SU-DHL-6 (cell line): ENCODE data around the gene PPM1B.
A peak's percentile ranks its signal among the peaks of the same experiment; 100 is the strongest.
"Not testable (repeated sequence)": the region's sequence is repeated elsewhere in the genome, so short reads cannot be mapped to it uniquely, and the experiment has no call there.

Experiments used
- H2AFZ ChIP-seq: fragments of 200-600 bp; sonication (generic); 2 replicates; pipeline ENCODE4 v1.6.1; 2014; ENCODE audit warnings: low read depth, mild to moderate bottlenecking, moderate library complexity, mixed read lengths, antibody characterized with exemption, low read length; ENCODE audit not compliant: severe bottlenecking
- H3F3A ChIP-seq: fragments of 200-600 bp; shearing (Covaris generic); 2 replicates; pipeline ENCODE4 v1.6.0; 2016; ENCODE audit warnings: antibody characterized with exemption, mild to moderate bottlenecking; ENCODE audit not compliant: insufficient read depth
- H3K27ac ChIP-seq: fragments of 200-600 bp; sonication (generic); 2 replicates; pipeline ENCODE4 v1.5.1; 2016; ENCODE audit warnings: low read depth, mild to moderate bottlenecking, low read length, moderate library complexity, mixed read lengths
- H3K27me3 ChIP-seq: fragments of 200-600 bp; sonication (generic), shearing (Covaris generic); 2 replicates; pipeline ENCODE4 v1.6.0; 2014; ENCODE audit warnings: mild to moderate bottlenecking, low read length
- H3K36me3 ChIP-seq: fragments of 200-600 bp; sonication (generic); 2 replicates; pipeline ENCODE4 v1.6.1; 2014; ENCODE audit warnings: mild to moderate bottlenecking, low read length, mixed read lengths
- H3K4me2 ChIP-seq: fragments of 300-600, 200-600 bp; shearing (Covaris generic), sonication (generic); 2 replicates; pipeline ENCODE4 v1.6.0; 2014; ENCODE audit warnings: low read length, low read depth, mild to moderate bottlenecking; ENCODE audit not compliant: poor library complexity, severe bottlenecking
- H3K4me3 ChIP-seq: fragments of 200-600 bp; sonication (generic); 2 replicates; pipeline ENCODE4 v1.5.1; 2014; ENCODE audit warnings: antibody characterized with exemption, low read length, mild to moderate bottlenecking, mixed read lengths; ENCODE audit not compliant: insufficient read depth, poor library complexity, severe bottlenecking
- H3K79me2 ChIP-seq: fragments of 200-600 bp; sonication (generic); 2 replicates; pipeline ENCODE4 v1.6.1; 2014; ENCODE audit warnings: mild to moderate bottlenecking, low read length, moderate library complexity; ENCODE audit not compliant: insufficient read depth
- H3K9ac ChIP-seq: fragments of 200-600 bp; sonication (generic); 2 replicates; pipeline ENCODE4 v1.7.0; 2014; ENCODE audit warnings: mild to moderate bottlenecking, low read length
- H3K9me2 ChIP-seq: fragments of 200-600 bp; sonication (generic); replicated peaks from 2 replicates; pipeline ENCODE4 v1.6.1; 2014; ENCODE audit warnings: low read length; ENCODE audit not compliant: insufficient read depth
- H3K9me3 ChIP-seq: fragments of 200-600 bp; sonication (generic); 2 replicates; pipeline ENCODE4 v1.6.1; 2014; ENCODE audit warnings: low read length, mixed read lengths; ENCODE audit not compliant: insufficient read depth
- H4K20me1 ChIP-seq: fragments of 200-600 bp; sonication (generic); 2 replicates; pipeline ENCODE4 v1.6.1; 2014; ENCODE audit warnings: low read depth, mild to moderate bottlenecking, antibody characterized with exemption, low read length, moderate library complexity, mixed read lengths
- EZH2phosphoT487 ChIP-seq: fragments of 200-600 bp; sonication (generic), shearing (Covaris generic); conservative IDR thresholded peaks from 2 replicates; pipeline ENCODE4 v1.6.1; 2018; ENCODE audit warnings: mild to moderate bottlenecking, antibody characterized with exemption, low read length, moderate library complexity, mixed read lengths
- TF ChIP-seq, protein P1 (sequence below): fragments of 200-600 bp; sonication (generic); IDR thresholded peaks from one replicate; pipeline ENCODE4 v1.5.1; 2017; ENCODE audit warnings: antibody characterized with exemption, mild to moderate bottlenecking, low read length, moderate library complexity; ENCODE audit not compliant: insufficient read depth, poor library complexity, severe bottlenecking

Gene PPM1B

DNA sequence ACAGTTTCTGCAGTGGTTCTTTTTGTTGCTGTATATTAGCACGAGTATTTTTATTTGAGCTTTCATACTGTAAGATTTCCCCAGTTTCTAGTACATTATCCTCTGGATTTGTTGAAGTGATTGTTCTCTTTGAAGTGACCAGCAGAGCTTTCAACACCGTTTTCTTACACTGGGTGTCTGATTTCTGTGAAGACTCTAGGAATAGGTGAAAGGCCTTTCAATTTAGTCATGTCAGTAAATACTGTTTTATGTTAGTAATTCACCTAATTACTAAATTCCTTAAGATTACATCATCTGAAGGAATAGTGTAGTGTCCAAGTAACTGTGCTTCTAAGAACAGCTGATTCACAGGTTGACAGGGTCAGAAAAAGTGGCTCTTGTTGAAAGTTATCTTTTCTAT, 2.3 kb downstream of the PPM1B start:
- H3K9ac ChIP-seq, result peak overlapping the region; percentile 95
- H4K20me1 ChIP-seq, result peaks cover 23% of the 10 kb centered on the region; the same call in 1 of the 2 replicates
- no peak for TF ChIP-seq EZH2phosphoT487
- TF ChIP-seq, protein P1, sequence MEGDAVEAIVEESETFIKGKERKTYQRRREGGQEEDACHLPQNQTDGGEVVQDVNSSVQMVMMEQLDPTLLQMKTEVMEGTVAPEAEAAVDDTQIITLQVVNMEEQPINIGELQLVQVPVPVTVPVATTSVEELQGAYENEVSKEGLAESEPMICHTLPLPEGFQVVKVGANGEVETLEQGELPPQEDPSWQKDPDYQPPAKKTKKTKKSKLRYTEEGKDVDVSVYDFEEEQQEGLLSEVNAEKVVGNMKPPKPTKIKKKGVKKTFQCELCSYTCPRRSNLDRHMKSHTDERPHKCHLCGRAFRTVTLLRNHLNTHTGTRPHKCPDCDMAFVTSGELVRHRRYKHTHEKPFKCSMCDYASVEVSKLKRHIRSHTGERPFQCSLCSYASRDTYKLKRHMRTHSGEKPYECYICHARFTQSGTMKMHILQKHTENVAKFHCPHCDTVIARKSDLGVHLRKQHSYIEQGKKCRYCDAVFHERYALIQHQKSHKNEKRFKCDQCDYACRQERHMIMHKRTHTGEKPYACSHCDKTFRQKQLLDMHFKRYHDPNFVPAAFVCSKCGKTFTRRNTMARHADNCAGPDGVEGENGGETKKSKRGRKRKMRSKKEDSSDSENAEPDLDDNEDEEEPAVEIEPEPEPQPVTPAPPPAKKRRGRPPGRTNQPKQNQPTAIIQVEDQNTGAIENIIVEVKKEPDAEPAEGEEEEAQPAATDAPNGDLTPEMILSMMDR, result no peak

DNA sequence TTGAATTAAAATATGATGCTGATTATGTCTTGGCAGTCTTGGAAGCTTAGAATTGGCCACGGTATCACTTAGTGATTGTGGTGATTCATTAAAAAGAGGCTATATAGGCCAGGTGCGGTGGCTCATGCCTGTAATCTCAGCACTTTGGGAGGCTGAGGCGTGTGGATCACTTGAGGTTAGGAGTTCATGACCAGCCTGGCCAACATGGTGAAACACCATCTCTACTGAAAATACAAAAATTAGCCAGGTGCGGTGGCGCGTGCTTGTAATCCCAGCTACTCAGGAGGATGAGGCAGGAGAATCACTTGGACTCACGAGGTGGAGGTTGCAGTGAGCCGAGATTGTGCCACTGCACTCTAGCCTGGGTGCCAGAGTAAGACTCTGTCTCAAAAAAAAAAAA, 2.8 kb downstream of the PPM1B start:
- H3K79me2 ChIP-seq, result peaks cover 77% of the 10 kb centered on the region
- not testable (repeated sequence) for H3K27me3 ChIP-seq, H3K36me3 ChIP-seq, H3K9me2 ChIP-seq, H3K27ac ChIP-seq, H3K9me3 ChIP-seq, H2AFZ ChIP-seq, H3F3A ChIP-seq
- H3K9ac ChIP-seq, result peak overlapping the region; percentile 95
- peak overlapping the region; percentile 98 for H3K4me2 ChIP-seq
- peaks cover 23% of the 10 kb centered on the region; the same call in 1 of the 2 replicates for H4K20me1 ChIP-seq
- H3K4me3 ChIP-seq, result peak overlapping the region; percentile 95

More for the DNA sequence above, 2.3 kb downstream of the PPM1B start:
- Histone ChIP-seq H3K27me3 (no peaks in the 10 kb centered on the region), H3K9me2 (no peaks in the 10 kb centered on the region), H3K9me3 (no peaks in the 10 kb centered on the region), H3K79me2 (peaks cover 72% of the 10 kb centered on the region), H3K27ac (no peak overlapping the region), H3K36me3 (no peaks in the 10 kb centered on the region), H2AFZ (no peak overlapping the region), H3K4me3 (peak overlapping the region; percentile 95), H3F3A (peaks cover 8% of the 10 kb centered on the region; the same call in 1 of the 2 replicates), H3K4me2 (peak overlapping the region; percentile 98)

DNA sequence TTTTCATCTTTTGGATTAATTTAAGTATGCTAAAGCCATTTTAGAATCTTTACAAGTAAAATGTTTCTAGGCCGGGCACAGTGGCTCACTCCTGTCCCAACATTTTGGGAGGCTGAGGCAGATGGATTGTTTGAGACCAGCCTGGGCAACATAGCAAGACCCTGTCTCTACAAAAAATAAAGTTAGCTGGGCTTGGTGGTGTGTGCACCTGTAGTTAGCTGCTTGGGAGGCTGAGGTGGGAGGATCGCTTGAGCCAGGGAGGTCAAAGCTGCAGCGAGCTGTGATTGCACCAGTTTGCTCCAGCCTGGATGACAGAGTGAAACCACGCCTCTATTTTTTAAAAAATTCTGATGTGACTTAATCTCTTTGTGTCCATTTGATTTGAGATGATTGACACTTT, 3.9 kb downstream of the PPM1B start:
- peaks cover 23% of the 10 kb centered on the region; the same call in 1 of the 2 replicates for H4K20me1 ChIP-seq
- peak overlapping the region; percentile 98 for H3K4me2 ChIP-seq

DNA sequence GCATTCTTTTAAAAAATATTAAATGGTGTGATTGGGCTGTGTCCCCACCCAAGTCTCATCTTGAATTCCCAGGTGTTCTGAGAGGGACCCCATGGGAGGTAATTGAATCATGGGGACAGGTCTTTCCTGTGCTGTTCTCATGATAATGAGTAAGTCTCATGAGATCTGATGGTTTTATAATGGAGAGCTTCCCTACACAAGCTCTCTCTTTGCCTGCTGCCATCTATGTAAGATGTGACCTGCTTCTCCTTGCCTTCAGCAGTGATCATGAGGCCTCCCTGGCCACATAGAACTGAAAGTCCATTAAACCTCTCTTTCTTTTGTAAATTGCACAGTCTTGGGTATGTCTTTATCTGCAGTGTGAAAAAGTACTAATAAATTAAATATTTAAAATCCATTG, 10.3 kb downstream of the PPM1B start:
- Histone ChIP-seq H3K4me3 (no peak overlapping the region), H3K9ac (no peak overlapping the region), H3K27me3 (no peaks in the 10 kb centered on the region), H3K9me2 (no peaks in the 10 kb centered on the region), H3K9me3 (no peaks in the 10 kb centered on the region), H3K79me2 (peaks cover 97% of the 10 kb centered on the region), H3F3A (peaks cover 5% of the 10 kb centered on the region; the same call in 1 of the 2 replicates), H2AFZ (no peak overlapping the region), H3K27ac (no peak overlapping the region), H3K36me3 (no peaks in the 10 kb centered on the region; the same call in 1 of the 2 replicates), H3K4me2 (no peak overlapping the region), H4K20me1 (no peaks in the 10 kb centered on the region)
- TF ChIP-seq, protein P1, result no peak
- no peak for TF ChIP-seq EZH2phosphoT487

More for the DNA sequence above, 3.9 kb downstream of the PPM1B start:
- H2AFZ ChIP-seq, result no peak overlapping the region
- H3K9ac ChIP-seq, result no peak overlapping the region
- H3K36me3 ChIP-seq, result no peaks in the 10 kb centered on the region; the same call in 1 of the 2 replicates
- no peak for TF ChIP-seq EZH2phosphoT487
- TF ChIP-seq, protein P1, result no peak
- H3K27ac ChIP-seq, result no peak overlapping the region
- H3K27me3 ChIP-seq, result no peaks in the 10 kb centered on the region
- no peaks in the 10 kb centered on the region for H3K9me3 ChIP-seq
- H3K79me2 ChIP-seq, result peaks cover 88% of the 10 kb centered on the region
- H3K9me2 ChIP-seq, result no peaks in the 10 kb centered on the region
- no peak overlapping the region for H3K4me3 ChIP-seq
- H3F3A ChIP-seq, result peaks cover 8% of the 10 kb centered on the region; the same call in 1 of the 2 replicates
